Bronchial epithelial cell (primary cell): Measurements from ENCODE around the gene RDH12. TPM values are rescaled to one million over a fixed set of nuclear protein-coding genes. Genes with fewer than 3 reads are reported as not detected.

Experiments used
- DNase-seq: peaks from one replicate; pipeline ENCODE4 v3.0.0-alpha.2; 2010; ENCODE audit warnings: low read depth
- FAIRE-seq: peaks from 2 replicates; lab custom pipeline; 2011; peaks lifted over from hg19 to GRCh38; lab: Jason Lieb, UNC
- H3K27me3 ChIP-seq: 2 replicates; pipeline ENCODE4 v1.5.1; 2011; ENCODE audit warnings: low read length; ENCODE audit not compliant: control insufficient read depth, insufficient read depth
- H3K36me3 ChIP-seq: 2 replicates; pipeline ENCODE4 v1.5.1; 2011; ENCODE audit warnings: low read length; ENCODE audit not compliant: control insufficient read depth, insufficient read depth
- H3K4me3 ChIP-seq: 2 replicates; pipeline ENCODE4 v1.5.1; 2011; ENCODE audit warnings: mild to moderate bottlenecking, low read depth, low read length, control low read depth
- total RNA-seq: library from RNA; depleted of rRNA; stranded (reverse); fragments of >200 nt; gene quantifications from 2 replicates; pipeline ENCODE4 v1.2.1, GENCODE V29; 2014
- TF ChIP-seq, protein P1 (sequence below): IDR thresholded peaks from 2 replicates; pipeline ENCODE4 v1.5.1; 2011; ENCODE audit warnings: mild to moderate bottlenecking, moderate library complexity, low read length, control low read depth, inconsistent platforms; ENCODE audit not compliant: insufficient read depth, severe bottlenecking

The RDH12 gene
- total RNA-seq, 1 donor from 2014 or later: 1.3 TPM

DNA sequence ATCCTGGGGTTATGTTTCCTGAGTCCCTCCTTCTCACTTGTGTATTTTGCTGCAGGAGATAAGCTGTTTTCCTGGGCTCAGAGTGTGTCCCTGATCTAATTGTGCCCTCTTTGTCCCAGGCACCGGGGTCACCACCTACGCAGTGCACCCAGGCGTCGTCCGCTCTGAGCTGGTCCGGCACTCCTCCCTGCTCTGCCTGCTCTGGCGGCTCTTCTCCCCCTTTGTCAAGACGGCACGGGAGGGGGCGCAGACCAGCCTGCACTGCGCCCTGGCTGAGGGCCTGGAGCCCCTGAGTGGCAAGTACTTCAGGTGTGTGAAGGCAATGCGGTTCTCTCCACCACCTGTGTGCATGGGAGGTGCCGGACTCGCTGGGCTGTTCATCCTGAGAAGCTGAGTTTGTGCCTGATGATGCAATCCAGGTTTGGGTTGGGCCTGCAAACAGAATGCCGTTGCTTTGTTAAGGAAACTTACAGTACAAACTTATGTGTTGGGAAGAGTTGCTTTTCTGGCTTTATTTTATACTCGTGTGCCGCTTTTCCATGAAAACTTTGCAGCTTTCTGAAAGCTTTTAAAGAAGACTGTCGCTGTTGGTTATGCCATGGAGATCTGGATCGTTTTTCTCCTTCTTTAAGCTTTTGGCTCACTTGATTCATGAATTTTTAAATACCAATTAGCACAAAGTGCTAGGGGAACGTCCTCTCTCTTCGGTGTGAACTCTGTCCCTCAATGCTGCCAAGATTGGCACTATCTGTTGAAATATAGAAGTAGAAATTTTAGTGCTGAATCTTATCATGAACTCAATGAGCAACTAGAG, 27.6 kb downstream of the RDH12 start:
- FAIRE-seq (peak; percentile 23), DNase-seq (peak; percentile 65)
- Histone ChIP-seq H3K4me3 (peak overlapping the region; percentile 5), H3K36me3 (no peaks in the 10 kb centered on the region), H3K27me3 (no peaks in the 10 kb centered on the region)
- TF ChIP-seq, protein P1, sequence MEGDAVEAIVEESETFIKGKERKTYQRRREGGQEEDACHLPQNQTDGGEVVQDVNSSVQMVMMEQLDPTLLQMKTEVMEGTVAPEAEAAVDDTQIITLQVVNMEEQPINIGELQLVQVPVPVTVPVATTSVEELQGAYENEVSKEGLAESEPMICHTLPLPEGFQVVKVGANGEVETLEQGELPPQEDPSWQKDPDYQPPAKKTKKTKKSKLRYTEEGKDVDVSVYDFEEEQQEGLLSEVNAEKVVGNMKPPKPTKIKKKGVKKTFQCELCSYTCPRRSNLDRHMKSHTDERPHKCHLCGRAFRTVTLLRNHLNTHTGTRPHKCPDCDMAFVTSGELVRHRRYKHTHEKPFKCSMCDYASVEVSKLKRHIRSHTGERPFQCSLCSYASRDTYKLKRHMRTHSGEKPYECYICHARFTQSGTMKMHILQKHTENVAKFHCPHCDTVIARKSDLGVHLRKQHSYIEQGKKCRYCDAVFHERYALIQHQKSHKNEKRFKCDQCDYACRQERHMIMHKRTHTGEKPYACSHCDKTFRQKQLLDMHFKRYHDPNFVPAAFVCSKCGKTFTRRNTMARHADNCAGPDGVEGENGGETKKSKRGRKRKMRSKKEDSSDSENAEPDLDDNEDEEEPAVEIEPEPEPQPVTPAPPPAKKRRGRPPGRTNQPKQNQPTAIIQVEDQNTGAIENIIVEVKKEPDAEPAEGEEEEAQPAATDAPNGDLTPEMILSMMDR: no peak

GRCh38 chr14:67733616-67734015, 31.9 kb downstream of the RDH12 start:
- DNase-seq: no peak
- TF ChIP-seq, protein P1: no peak
- no peak for FAIRE-seq
- Histone ChIP-seq H3K4me3 (no peak overlapping the region), H3K36me3 (no peaks in the 10 kb centered on the region), H3K27me3 (no peaks in the 10 kb centered on the region)

DNA sequence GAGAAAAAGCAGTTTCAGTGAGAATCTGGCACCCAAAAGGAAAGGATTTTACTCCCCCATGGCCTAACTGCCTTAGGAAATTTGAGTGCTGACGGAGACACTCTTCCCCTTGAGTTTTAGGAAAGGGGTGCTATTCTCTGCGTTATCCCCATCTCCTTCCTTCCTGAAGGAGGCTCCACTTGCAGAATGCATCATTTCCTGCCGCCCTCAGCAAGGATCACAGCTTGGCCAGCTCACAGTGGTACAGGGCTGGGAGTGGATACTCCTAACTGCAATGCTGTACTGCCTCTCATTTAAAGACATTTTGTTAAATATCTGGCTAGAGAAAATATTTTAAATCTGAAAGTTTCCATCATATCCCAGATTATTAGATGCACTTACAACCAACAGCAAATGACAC, 33.0 kb downstream of the RDH12 start:
- H3K4me3 ChIP-seq: no peak overlapping the region
- no peaks in the 10 kb centered on the region for H3K27me3 ChIP-seq
- no peaks in the 10 kb centered on the region for H3K36me3 ChIP-seq
- DNase-seq (no peak), FAIRE-seq (no peak)
- TF ChIP-seq, protein P1: no peak

- TF ChIP-seq, protein P1: no peak
- Histone ChIP-seq H3K27me3 (no peaks in the 10 kb centered on the region), H3K4me3 (no peak overlapping the region), H3K36me3 (no peaks in the 10 kb centered on the region)
- DNase-seq: no peak
- FAIRE-seq: no peak
Measured at GRCh38 chr14:67735336-67736147, 33.9 kb downstream of the RDH12 start.

DNA sequence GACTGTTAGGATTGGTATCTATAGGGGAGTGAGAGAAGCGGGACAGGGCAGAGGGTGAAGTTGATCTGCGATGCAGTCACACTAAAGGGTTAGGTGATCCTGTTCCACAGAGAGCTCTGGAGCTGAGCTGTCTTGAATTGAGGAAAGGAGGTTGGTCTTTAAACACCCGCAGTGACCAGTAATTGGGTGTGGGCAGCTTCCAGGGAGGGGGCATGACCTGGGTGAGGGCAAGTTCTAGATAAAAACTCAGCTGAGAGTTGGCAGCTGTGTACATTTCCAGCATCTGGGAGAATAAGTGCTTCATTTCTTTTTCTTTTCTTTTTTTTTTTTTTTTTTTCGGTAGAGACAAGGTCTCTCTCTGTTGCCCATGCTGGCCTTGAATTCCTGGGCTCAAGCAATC, 35.1 kb downstream of the RDH12 start:
- FAIRE-seq (no peak), DNase-seq (no peak)
- Histone ChIP-seq H3K27me3 (no peaks in the 10 kb centered on the region), H3K36me3 (no peaks in the 10 kb centered on the region), H3K4me3 (no peak overlapping the region)
- TF ChIP-seq, protein P1: no peak
